Liver (tissue), 9 donors: ENCODE measurements around the gene MYL4. TPM values are rescaled to one million over a fixed set of nuclear protein-coding genes. Genes with fewer than 3 reads are reported as not detected.

Experiments
- DNase-seq: peaks from one replicate; pipeline ENCODE4 v3.0.0-alpha.2; 2017; ENCODE audit warnings: low spot score
- H3K27ac ChIP-seq, 2 donors: one replicate each; pipeline ENCODE4 v1.7.0; 2013; ENCODE audit warnings: inconsistent platforms in 2 of 2, low read length in 2 of 2, control low read depth in 1 of 2, low read depth in 1 of 2, mild to moderate bottlenecking in 1 of 2
- H3K27me3 ChIP-seq, 4 donors: one replicate each; pipeline versions ENCODE4 v1.6.1 to v1.7.0; 2013; ENCODE audit warnings: low read length in 3 of 4, inconsistent platforms in 1 of 4, mild to moderate bottlenecking in 1 of 4, moderate library complexity in 1 of 4; ENCODE audit not compliant: control insufficient read depth in 4 of 4, insufficient read depth in 4 of 4
- H3K36me3 ChIP-seq, 4 donors: one replicate each; pipeline versions ENCODE4 v1.6.1 to v1.7.0; 2013; ENCODE audit warnings: low read length in 3 of 4, mild to moderate bottlenecking in 3 of 4, low read depth in 1 of 4, moderate library complexity in 1 of 4; ENCODE audit not compliant: control insufficient read depth in 4 of 4, insufficient read depth in 3 of 4
- H3K4me1 ChIP-seq, 4 donors: one replicate each; pipeline versions ENCODE4 v1.6.1 to v1.7.0; 2013; ENCODE audit warnings: low read length in 3 of 4, mild to moderate bottlenecking in 3 of 4, moderate library complexity in 1 of 4; ENCODE audit not compliant: control insufficient read depth in 4 of 4, insufficient read depth in 4 of 4
- H3K4me3 ChIP-seq, 3 donors: one replicate each; pipeline versions ENCODE4 v1.6.1 to v1.7.0; 2013; ENCODE audit warnings: low read length in 3 of 3, control low read depth in 1 of 3, low read depth in 1 of 3, mild to moderate bottlenecking in 1 of 3
- H3K9ac ChIP-seq, 2 donors: one replicate each; pipeline ENCODE4 v1.7.0; 2013; ENCODE audit warnings: low read length in 2 of 2, mild to moderate bottlenecking in 2 of 2, moderate library complexity in 2 of 2, control low read depth in 1 of 2, low read depth in 1 of 2
- H3K9me3 ChIP-seq, 4 donors: one replicate each; pipeline versions ENCODE4 v1.6.1 to v1.7.0; 2013; ENCODE audit warnings: low read length in 3 of 4; ENCODE audit not compliant: control insufficient read depth in 4 of 4
- ATF3 ChIP-seq: IDR thresholded peaks from 2 replicates; pipeline ENCODE4 v1.6.1; 2016; ENCODE audit warnings: antibody characterized with exemption
- CTCF ChIP-seq: fragments of 150-350 bp; IDR thresholded peaks from 2 replicates; pipeline ENCODE4 v1.5.1; 2017; ENCODE audit warnings: improper control_type of control experiment, low read depth, low read length; ENCODE audit not compliant: missing input control
- EGR1 ChIP-seq, 2 donors: IDR thresholded peaks; 2 replicates each; pipeline ENCODE4 v1.6.1; 2016 to 2018; ENCODE audit warnings: antibody characterized with exemption in 2 of 2, low read depth in 2 of 2
- FOXA1 ChIP-seq: IDR thresholded peaks from 2 replicates; pipeline ENCODE4 v1.6.1; 2016; ENCODE audit warnings: antibody characterized with exemption
- FOXA2 ChIP-seq: IDR thresholded peaks from 2 replicates; pipeline ENCODE4 v1.6.1; 2016; ENCODE audit warnings: antibody characterized with exemption
- GABPA ChIP-seq, 2 donors: IDR thresholded peaks in 1 of 2; conservative IDR thresholded peaks in 1 of 2; 2 replicates each; pipeline ENCODE4 v1.6.1; 2016; ENCODE audit warnings: antibody characterized with exemption in 2 of 2, mild to moderate bottlenecking in 1 of 2, moderate library complexity in 1 of 2
- HNF4A ChIP-seq, 2 donors: conservative IDR thresholded peaks; 2 replicates each; pipeline ENCODE4 v1.6.1; 2016; ENCODE audit warnings: antibody characterized with exemption in 2 of 2, mild to moderate bottlenecking in 2 of 2
- HNF4G ChIP-seq: IDR thresholded peaks from 2 replicates; pipeline ENCODE4 v1.6.1; 2016; ENCODE audit warnings: antibody characterized with exemption
- JUND ChIP-seq, 2 donors: IDR thresholded peaks; 2 replicates each; pipeline ENCODE4 v1.6.1; 2016; ENCODE audit warnings: antibody characterized with exemption in 2 of 2
- MAX ChIP-seq: IDR thresholded peaks from 2 replicates; pipeline ENCODE4 v1.6.1; 2016; ENCODE audit warnings: antibody characterized with exemption
- NR2F2 ChIP-seq: IDR thresholded peaks from 2 replicates; pipeline ENCODE4 v1.6.1; 2016; ENCODE audit warnings: antibody characterized with exemption
- RAD21 ChIP-seq, 2 donors: IDR thresholded peaks; 2 replicates each; pipeline ENCODE4 v1.6.1; 2016; ENCODE audit warnings: antibody characterized with exemption in 2 of 2, mild to moderate bottlenecking in 2 of 2
- REST ChIP-seq: IDR thresholded peaks from 2 replicates; pipeline ENCODE4 v1.6.1; 2016; ENCODE audit warnings: antibody characterized with exemption, mild to moderate bottlenecking
- RXRA ChIP-seq, 2 donors: IDR thresholded peaks; 2 replicates each; pipeline ENCODE4 v1.6.1; 2017 to 2018; ENCODE audit warnings: antibody characterized with exemption in 2 of 2, mild to moderate bottlenecking in 1 of 2
- SP1 ChIP-seq: IDR thresholded peaks from 2 replicates; pipeline ENCODE4 v1.6.1; 2018; ENCODE audit warnings: antibody characterized with exemption, mild to moderate bottlenecking
- TAF1 ChIP-seq: conservative IDR thresholded peaks from 2 replicates; pipeline ENCODE4 v1.6.1; 2016; ENCODE audit warnings: antibody characterized with exemption, mild to moderate bottlenecking
- YY1 ChIP-seq: IDR thresholded peaks from 2 replicates; pipeline ENCODE4 v1.6.1; 2016; ENCODE audit warnings: antibody characterized with exemption, mild to moderate bottlenecking
- ZBTB33 ChIP-seq: IDR thresholded peaks from 2 replicates; pipeline ENCODE4 v1.6.1; 2016; ENCODE audit warnings: antibody characterized with exemption
- WGBS: extraction: QIAGEN DNeasy Blood & Tissue Kit; methylation state at CpG from one replicate; pipeline ENCODE4 v1.1.7; 2013; 5-methylcytosine and 5-hydroxymethylcytosine counted together
- polyA plus RNA-seq, 2 donors: library from polyadenylated mRNA; stranded (reverse) in 1 of 2; unstranded in 1 of 2; fragments of 200-250 nt in 1 of 2; fragments of >200 nt in 1 of 2; fragmentation: Nextera tagmentation in 1 of 2; extraction: Ambion mirVana in 1 of 2; gene quantifications; one replicate each; pipeline versions ENCODE4 v1.2.1 to v1.2.3, GENCODE V29; 2013 to 2015
- total RNA-seq, 2 donors: library from RNA; depleted of rRNA; stranded (reverse); fragments of >200 nt; gene quantifications; one replicate each; pipeline ENCODE4 v1.2.3, GENCODE V29; 2014
- donor health status: healthy.
- donor health status: healthy.
- donor health status: healthy.
- donor health status: healthy.
- donor health status: healthy.

Gene MYL4
- total and polyA plus RNA-seq, 4 donors: 0.19 to 215 (median 0.22) TPM; not detected in 1

- peak; percentile 78 for DNase-seq
- Histone ChIP-seq H3K27me3 (no peaks in the 10 kb centered on the region), H3K36me3 (no peaks in the 10 kb centered on the region), H3K27ac (peak within 1 kb of the TSS; percentile 60 to 76), H3K4me1 (peaks cover 3 to 23% (median 21%) of the 10 kb centered on the region in 4 donors), H3K9ac (peak within 1 kb of the TSS in 1 of 2 donors; percentile 66), H3K9me3 (no peaks in the 10 kb centered on the region), H3K4me3 (peak within 1 kb of the TSS; percentile 65 to 83 (median 75))
- WGBS: 5% methylated on average over 112 of the region's 112 CpGs
- TF ChIP-seq GABPA (IDR thresholded peaks at IDR 0.05 in 1 of 2, conservative IDR thresholded peaks at IDR 0.05 in 1 of 2) (no peak), SP1 (no peak), FOXA2 (no peak), CTCF (peak; percentile 39), RAD21 (IDR thresholded peaks at IDR 0.05) (peak in 1 of 2 donors; percentile 61), RXRA (IDR thresholded peaks at IDR 0.05) (no peak)
Observed at GRCh38 chr17:47253541-47254402, 44.6 kb downstream of the MYL4 start, which contains the start of gene ITGB3. Gene ITGB3 (plus strand): TSS chr17:47253827. CDS start chr17:47253862, 35 bp downstream.

GRCh38 chr17:47254403-47254943 lies 45.3 kb downstream of the MYL4 start:
- Histone ChIP-seq H3K9ac (peak overlapping the region in 1 of 2 donors; percentile 66), H3K27me3 (no peaks in the 10 kb centered on the region), H3K36me3 (no peaks in the 10 kb centered on the region), H3K27ac (peak overlapping the region; percentile 60 to 76), H3K4me1 (peaks cover 3 to 23% (median 21%) of the 10 kb centered on the region in 4 donors), H3K4me3 (peak overlapping the region; percentile 65 to 83 (median 75)), H3K9me3 (no peaks in the 10 kb centered on the region)
- no peak for DNase-seq
- WGBS: 21% methylated on average over 15 of the region's 15 CpGs
- TF ChIP-seq MAX (no peak), HNF4G (no peak), NR2F2 (no peak), GABPA (IDR thresholded peaks at IDR 0.05 in 1 of 2, conservative IDR thresholded peaks at IDR 0.05 in 1 of 2) (no peak), FOXA1 (no peak), SP1 (no peak), RAD21 (IDR thresholded peaks at IDR 0.05) (no peak), CTCF (no peak), RXRA (IDR thresholded peaks at IDR 0.05) (no peak), ATF3 (no peak), EGR1 (IDR thresholded peaks at IDR 0.05; ENCODE audit: low read depth in 2 of 2) (no peak), FOXA2 (no peak), REST (no peak), ZBTB33 (no peak), HNF4A (conservative IDR thresholded peaks at IDR 0.05) (no peak), YY1 (no peak), JUND (IDR thresholded peaks at IDR 0.05) (no peak), TAF1 (no peak)
